ENCODE measurements around the gene TMEM178A. TPM values are rescaled to one million over a fixed set of nuclear protein-coding genes. Genes with fewer than 3 reads are reported as not detected.
A peak's percentile ranks its signal among the peaks of the same experiment; 100 is the strongest.

Gene TMEM178A
- total and polyA plus RNA-seq, 2 experiments from 2014 or later: 0.32 TPM; not detected in 1

DNA sequence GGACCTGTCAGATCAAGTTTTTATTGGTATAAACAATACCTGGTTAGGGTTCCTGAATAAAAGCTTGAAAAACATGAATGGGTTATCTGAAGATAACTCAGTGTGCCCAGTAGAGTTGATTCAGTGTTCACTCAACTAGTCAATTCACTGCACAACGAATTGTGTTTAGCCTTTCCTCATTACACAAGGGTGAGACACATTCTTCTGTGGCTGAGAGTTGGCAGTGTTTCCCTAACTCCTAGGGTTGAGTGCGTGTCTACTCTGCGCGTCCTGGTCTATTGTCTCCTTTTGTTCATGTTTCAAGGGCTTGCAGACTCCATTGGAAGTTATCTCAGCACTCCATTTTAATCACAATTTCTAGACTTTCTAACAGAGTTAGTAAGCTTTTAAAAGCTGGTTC is 32.8 kb upstream of the TMEM178A start:
- WGBS, 2 experiments (ENCODE audit: low coverage in 1 of 2, low lambda C conversion rate in 2 of 2, missing lambda C conversion rate in 2 of 2): 36 to 48% methylated on average over 4 of the region's 4 CpGs
- no peaks in the 10 kb centered on the region for H3K9me2 ChIP-seq (ENCODE audit: insufficient read depth)
- TF ChIP-seq EZH2phosphoT487 (IDR thresholded peaks at IDR 0.05; ENCODE audit: insufficient read depth, low read depth) (no peak), EZH2 (IDR thresholded peaks at IDR 0.05; ENCODE audit: insufficient read depth, poor library complexity, severe bottlenecking) (no peak)
- H3K4me3 ChIP-seq: no peak overlapping the region
- peaks cover 30% of the 10 kb centered on the region for H3F3A ChIP-seq (ENCODE audit: insufficient read depth)
- H3K9me3 ChIP-seq (ENCODE audit: low read depth): no peaks in the 10 kb centered on the region
- H3K36me3 ChIP-seq (ENCODE audit: low read depth): no peaks in the 10 kb centered on the region
- peak; percentile 86 for DNase-seq
- no peak overlapping the region for H2AFZ ChIP-seq
- no peaks in the 10 kb centered on the region for H3K27me3 ChIP-seq (replicated peaks; ENCODE audit: insufficient read depth)
- no peak overlapping the region for H3K9ac ChIP-seq
- no peaks in the 10 kb centered on the region for H3K79me2 ChIP-seq (ENCODE audit: insufficient read depth)
- H4K20me1 ChIP-seq (ENCODE audit: insufficient read depth): no peaks in the 10 kb centered on the region
- H3K27ac ChIP-seq: peak overlapping the region; percentile 82
- in situ Hi-C loops (cut with MboI): no loop called here
- H3K4me2 ChIP-seq (ENCODE audit: unreplicated experiment): peak overlapping the region; percentile 6
- H3K4me1 ChIP-seq (ENCODE audit: insufficient read depth): peaks cover 24% of the 10 kb centered on the region

- Histone ChIP-seq H2AFZ (no peak overlapping the region), H3F3A (ENCODE audit: insufficient read depth) (peaks cover 23% of the 10 kb centered on the region), H3K36me3 (ENCODE audit: low read depth) (no peaks in the 10 kb centered on the region), H3K9ac (no peak overlapping the region), H3K4me1 (ENCODE audit: insufficient read depth) (peaks cover 20% of the 10 kb centered on the region), H3K27me3 (replicated peaks; ENCODE audit: insufficient read depth) (no peaks in the 10 kb centered on the region), H3K9me2 (ENCODE audit: insufficient read depth) (no peaks in the 10 kb centered on the region), H3K4me2 (ENCODE audit: unreplicated experiment) (no peak overlapping the region), H4K20me1 (ENCODE audit: insufficient read depth) (no peaks in the 10 kb centered on the region), H3K4me3 (no peak overlapping the region), H3K79me2 (ENCODE audit: insufficient read depth) (no peaks in the 10 kb centered on the region), H3K27ac (no peak overlapping the region), H3K9me3 (ENCODE audit: low read depth) (no peaks in the 10 kb centered on the region)
- in situ Hi-C loops (cut with MboI): no loop called here
- no peak for DNase-seq
- WGBS, 2 experiments (ENCODE audit: low coverage in 1 of 2, low lambda C conversion rate in 2 of 2, missing lambda C conversion rate in 2 of 2): 67 to 69% methylated on average over 3 of the region's 3 CpGs
- TF ChIP-seq EZH2phosphoT487 (IDR thresholded peaks at IDR 0.05; ENCODE audit: insufficient read depth, low read depth) (no peak), EZH2 (IDR thresholded peaks at IDR 0.05; ENCODE audit: insufficient read depth, poor library complexity, severe bottlenecking) (no peak)
These were observed 29.4 kb upstream of the TMEM178A start for GRCh38 chr2:39636306-39636705.

- TF ChIP-seq EZH2phosphoT487 (IDR thresholded peaks at IDR 0.05; ENCODE audit: insufficient read depth, low read depth): no peak
- TF ChIP-seq EZH2 (IDR thresholded peaks at IDR 0.05; ENCODE audit: insufficient read depth, poor library complexity, severe bottlenecking): no peak
- H3K9me3 ChIP-seq (ENCODE audit: low read depth): no peaks in the 10 kb centered on the region
- no peak overlapping the region for H3K9ac ChIP-seq
- no peak for DNase-seq
- no peak overlapping the region for H2AFZ ChIP-seq
- no peaks in the 10 kb centered on the region for H3K9me2 ChIP-seq (ENCODE audit: insufficient read depth)
- H3K4me2 ChIP-seq (ENCODE audit: unreplicated experiment): no peak overlapping the region
- H3K27me3 ChIP-seq (replicated peaks; ENCODE audit: insufficient read depth): no peaks in the 10 kb centered on the region
- peaks cover 15% of the 10 kb centered on the region; the same call in 1 of the 2 replicates for H3F3A ChIP-seq (ENCODE audit: insufficient read depth)
- no peaks in the 10 kb centered on the region for H3K79me2 ChIP-seq (ENCODE audit: insufficient read depth)
- 77 to 82% methylated on average over 3 of the region's 3 CpGs for WGBS, 2 experiments (ENCODE audit: low coverage in 1 of 2, low lambda C conversion rate in 2 of 2, missing lambda C conversion rate in 2 of 2)
- no peak overlapping the region for H3K4me3 ChIP-seq
- in situ Hi-C loops (cut with MboI): no loop called here
- no peak overlapping the region for H3K27ac ChIP-seq
- H3K4me1 ChIP-seq (ENCODE audit: insufficient read depth): peaks cover 16% of the 10 kb centered on the region
- H4K20me1 ChIP-seq (ENCODE audit: insufficient read depth): no peaks in the 10 kb centered on the region
- no peaks in the 10 kb centered on the region for H3K36me3 ChIP-seq (ENCODE audit: low read depth)
These were observed 27.1 kb upstream of the TMEM178A start for GRCh38 chr2:39638581-39638980.

DNA sequence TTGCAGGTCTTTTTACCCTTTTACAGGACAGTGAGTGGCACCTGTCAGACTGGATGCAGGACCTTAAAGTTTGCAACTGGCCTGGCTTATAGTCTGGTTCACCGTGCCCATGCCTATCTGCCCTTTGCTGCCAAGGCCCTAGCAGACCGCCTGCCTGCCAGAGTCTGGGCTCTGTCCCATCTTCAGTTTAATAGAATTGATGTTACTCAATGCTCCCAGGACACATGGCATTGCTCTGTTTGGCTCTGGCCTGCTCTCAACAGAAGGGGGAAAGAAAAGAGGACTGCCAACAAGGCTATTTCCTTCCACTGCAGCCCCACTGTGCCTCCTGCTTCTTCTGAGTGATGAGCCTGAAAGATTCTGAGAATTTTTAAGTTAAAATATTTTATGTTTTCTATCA is 25.6 kb upstream of the TMEM178A start:
- in situ Hi-C loops (cut with MboI): no loop called here
- H3K4me1 ChIP-seq (ENCODE audit: insufficient read depth): peaks cover 14% of the 10 kb centered on the region
- H3K9me3 ChIP-seq (ENCODE audit: low read depth): no peaks in the 10 kb centered on the region
- H2AFZ ChIP-seq: no peak overlapping the region
- H3K4me3 ChIP-seq: no peak overlapping the region
- H3F3A ChIP-seq (ENCODE audit: insufficient read depth): peaks cover 13% of the 10 kb centered on the region; the same call in 1 of the 2 replicates
- H3K4me2 ChIP-seq (ENCODE audit: unreplicated experiment): no peak overlapping the region
- H3K9me2 ChIP-seq (ENCODE audit: insufficient read depth): no peaks in the 10 kb centered on the region
- H3K27me3 ChIP-seq (replicated peaks; ENCODE audit: insufficient read depth): no peaks in the 10 kb centered on the region
- H4K20me1 ChIP-seq (ENCODE audit: insufficient read depth): no peaks in the 10 kb centered on the region
- no peak overlapping the region for H3K9ac ChIP-seq
- no peak overlapping the region for H3K27ac ChIP-seq
- no peak for DNase-seq
- H3K36me3 ChIP-seq (ENCODE audit: low read depth): no peaks in the 10 kb centered on the region
- no peak for TF ChIP-seq EZH2phosphoT487 (IDR thresholded peaks at IDR 0.05; ENCODE audit: insufficient read depth, low read depth)
- TF ChIP-seq EZH2 (IDR thresholded peaks at IDR 0.05; ENCODE audit: insufficient read depth, poor library complexity, severe bottlenecking): no peak
- 46 to 64% methylated on average over 2 of the region's 2 CpGs for WGBS, 2 experiments (ENCODE audit: low coverage in 1 of 2, low lambda C conversion rate in 2 of 2, missing lambda C conversion rate in 2 of 2)
- H3K79me2 ChIP-seq (ENCODE audit: insufficient read depth): no peaks in the 10 kb centered on the region

DNA sequence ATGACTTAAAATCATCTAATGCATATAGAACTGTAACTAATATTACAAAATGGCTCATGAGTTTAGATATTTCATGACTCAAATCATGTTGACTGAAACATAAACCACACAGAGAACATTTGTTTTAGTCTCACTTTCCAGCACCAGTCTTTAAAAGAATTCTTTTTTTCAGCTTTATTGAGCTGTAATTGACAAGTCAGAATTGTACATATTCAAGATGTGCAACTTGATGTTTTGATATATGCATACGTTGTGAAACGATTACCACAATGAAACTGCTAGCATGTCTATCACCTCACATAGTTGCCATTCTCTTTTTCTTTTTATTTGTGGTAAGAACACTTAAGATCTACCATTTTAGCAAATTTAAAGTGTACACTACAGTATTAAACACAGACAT is 25.0 kb upstream of the TMEM178A start:
- no peaks in the 10 kb centered on the region for H3K36me3 ChIP-seq (ENCODE audit: low read depth)
- no peaks in the 10 kb centered on the region for H3K79me2 ChIP-seq (ENCODE audit: insufficient read depth)
- no peak overlapping the region for H3K4me2 ChIP-seq (ENCODE audit: unreplicated experiment)
- H4K20me1 ChIP-seq (ENCODE audit: insufficient read depth): no peaks in the 10 kb centered on the region
- no peak for DNase-seq
- H3K27ac ChIP-seq: no peak overlapping the region
- H3F3A ChIP-seq (ENCODE audit: insufficient read depth): peaks cover 13% of the 10 kb centered on the region; the same call in 1 of the 2 replicates
- H3K9me3 ChIP-seq (ENCODE audit: low read depth): no peaks in the 10 kb centered on the region
- H3K4me3 ChIP-seq: no peak overlapping the region
- in situ Hi-C loops (cut with MboI): no loop called here
- no peak overlapping the region for H3K9ac ChIP-seq
- no peaks in the 10 kb centered on the region for H3K27me3 ChIP-seq (replicated peaks; ENCODE audit: insufficient read depth)
- 94 to 98% methylated on average over 2 of the region's 2 CpGs for WGBS, 2 experiments (ENCODE audit: low coverage in 1 of 2, low lambda C conversion rate in 2 of 2, missing lambda C conversion rate in 2 of 2)
- H3K4me1 ChIP-seq (ENCODE audit: insufficient read depth): peaks cover 14% of the 10 kb centered on the region
- H3K9me2 ChIP-seq (ENCODE audit: insufficient read depth): no peaks in the 10 kb centered on the region
- TF ChIP-seq EZH2 (IDR thresholded peaks at IDR 0.05; ENCODE audit: insufficient read depth, poor library complexity, severe bottlenecking) (no peak), EZH2phosphoT487 (IDR thresholded peaks at IDR 0.05; ENCODE audit: insufficient read depth, low read depth) (no peak)
- H2AFZ ChIP-seq: no peak overlapping the region

All from GM23248 (cell line).